ENCODE data around the gene VIPR2.

Gene VIPR2

DNA sequence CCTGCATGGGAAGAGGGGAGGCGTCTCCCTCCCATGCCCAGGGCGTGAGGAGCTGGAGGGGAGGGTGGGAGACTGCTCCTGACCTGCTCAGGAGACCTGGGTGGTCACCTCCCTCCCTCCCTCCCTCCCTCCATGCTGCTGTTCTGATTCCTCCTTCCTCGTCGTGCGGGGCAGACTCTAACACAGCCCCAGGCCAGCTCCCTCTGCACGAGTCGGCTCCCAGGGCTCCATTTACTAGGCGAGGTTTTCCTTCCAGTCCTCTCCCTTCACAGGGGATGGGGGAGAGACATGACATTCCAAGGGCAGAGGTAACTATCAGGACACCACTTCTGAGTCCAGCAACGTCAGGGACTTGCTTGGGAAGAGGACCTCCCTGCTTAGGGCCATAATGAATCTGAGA is 23.6 kb downstream of the VIPR2 start:
- Histone ChIP-seq H3K9me3 (no peaks in the 10 kb centered on the region), H3K27ac (no peak overlapping the region), H3K27me3 (peaks cover 21% of the 10 kb centered on the region), H3K36me3 (no peaks in the 10 kb centered on the region), H3K4me3 (ENCODE audit: low read depth in 1 of 2, low read length in 1 of 2) (no peak overlapping the region), H3K4me1 (ENCODE audit: control insufficient read depth in 1 of 2, insufficient read depth in 1 of 2, low read depth in 1 of 2, low read length in 1 of 2) (no peaks in the 10 kb centered on the region)
- TF ChIP-seq, protein P1, sequence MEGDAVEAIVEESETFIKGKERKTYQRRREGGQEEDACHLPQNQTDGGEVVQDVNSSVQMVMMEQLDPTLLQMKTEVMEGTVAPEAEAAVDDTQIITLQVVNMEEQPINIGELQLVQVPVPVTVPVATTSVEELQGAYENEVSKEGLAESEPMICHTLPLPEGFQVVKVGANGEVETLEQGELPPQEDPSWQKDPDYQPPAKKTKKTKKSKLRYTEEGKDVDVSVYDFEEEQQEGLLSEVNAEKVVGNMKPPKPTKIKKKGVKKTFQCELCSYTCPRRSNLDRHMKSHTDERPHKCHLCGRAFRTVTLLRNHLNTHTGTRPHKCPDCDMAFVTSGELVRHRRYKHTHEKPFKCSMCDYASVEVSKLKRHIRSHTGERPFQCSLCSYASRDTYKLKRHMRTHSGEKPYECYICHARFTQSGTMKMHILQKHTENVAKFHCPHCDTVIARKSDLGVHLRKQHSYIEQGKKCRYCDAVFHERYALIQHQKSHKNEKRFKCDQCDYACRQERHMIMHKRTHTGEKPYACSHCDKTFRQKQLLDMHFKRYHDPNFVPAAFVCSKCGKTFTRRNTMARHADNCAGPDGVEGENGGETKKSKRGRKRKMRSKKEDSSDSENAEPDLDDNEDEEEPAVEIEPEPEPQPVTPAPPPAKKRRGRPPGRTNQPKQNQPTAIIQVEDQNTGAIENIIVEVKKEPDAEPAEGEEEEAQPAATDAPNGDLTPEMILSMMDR (IDR thresholded peaks at IDR 0.05): no peak

GRCh38 chr7:159120540-159120919 is 24.1 kb downstream of the VIPR2 start:
- Histone ChIP-seq H3K36me3 (no peaks in the 10 kb centered on the region), H3K27ac (no peak overlapping the region), H3K27me3 (peaks cover 25% of the 10 kb centered on the region), H3K4me3 (ENCODE audit: low read depth in 1 of 2, low read length in 1 of 2) (no peak overlapping the region), H3K9me3 (no peaks in the 10 kb centered on the region), H3K4me1 (ENCODE audit: control insufficient read depth in 1 of 2, insufficient read depth in 1 of 2, low read depth in 1 of 2, low read length in 1 of 2) (no peaks in the 10 kb centered on the region)
- TF ChIP-seq, protein P1 (IDR thresholded peaks at IDR 0.05): no peak

DNA sequence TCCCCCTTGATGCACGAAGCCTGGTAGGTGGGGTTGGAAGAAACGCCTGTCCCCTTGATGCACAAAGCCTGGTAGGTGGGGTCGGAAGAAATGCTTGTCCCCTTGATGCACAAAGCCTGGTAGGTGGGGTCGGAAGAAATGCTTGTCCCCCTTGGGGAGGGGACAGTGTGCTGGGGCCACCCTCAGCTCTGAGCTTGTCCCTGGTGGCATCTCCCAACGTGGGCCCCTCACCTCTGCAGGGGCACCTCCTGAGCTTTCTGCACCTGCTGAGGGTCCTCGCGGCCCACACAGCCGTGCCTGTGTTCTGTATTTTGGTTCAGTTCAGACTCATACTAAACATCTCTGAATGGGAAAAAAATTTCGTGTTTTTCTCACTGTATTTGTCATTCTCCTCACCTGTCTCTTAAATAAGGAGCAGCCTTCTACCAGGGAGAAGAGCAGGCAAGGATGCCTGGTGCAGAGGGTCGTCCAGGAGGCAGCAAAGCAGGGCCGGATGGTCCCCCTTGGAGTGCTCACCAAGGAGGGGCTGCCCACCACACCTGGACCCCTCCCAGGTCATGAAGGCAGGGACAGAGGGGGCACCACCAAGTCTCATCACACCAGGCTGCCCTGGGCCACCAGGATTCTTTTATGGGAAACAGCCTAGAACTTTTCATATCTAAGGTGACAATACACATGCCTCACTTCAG is 24.7 kb downstream of the VIPR2 start:
- no peaks in the 10 kb centered on the region for H3K4me1 ChIP-seq (ENCODE audit: control insufficient read depth in 1 of 2, insufficient read depth in 1 of 2, low read depth in 1 of 2, low read length in 1 of 2)
- TF ChIP-seq, protein P1 (IDR thresholded peaks at IDR 0.05): no peak
- no peak overlapping the region for H3K4me3 ChIP-seq (ENCODE audit: low read depth in 1 of 2, low read length in 1 of 2)
- H3K9me3 ChIP-seq: no peaks in the 10 kb centered on the region
- H3K27me3 ChIP-seq: peaks cover 27% of the 10 kb centered on the region
- no peak overlapping the region for H3K27ac ChIP-seq
- H3K36me3 ChIP-seq: no peaks in the 10 kb centered on the region

DNA sequence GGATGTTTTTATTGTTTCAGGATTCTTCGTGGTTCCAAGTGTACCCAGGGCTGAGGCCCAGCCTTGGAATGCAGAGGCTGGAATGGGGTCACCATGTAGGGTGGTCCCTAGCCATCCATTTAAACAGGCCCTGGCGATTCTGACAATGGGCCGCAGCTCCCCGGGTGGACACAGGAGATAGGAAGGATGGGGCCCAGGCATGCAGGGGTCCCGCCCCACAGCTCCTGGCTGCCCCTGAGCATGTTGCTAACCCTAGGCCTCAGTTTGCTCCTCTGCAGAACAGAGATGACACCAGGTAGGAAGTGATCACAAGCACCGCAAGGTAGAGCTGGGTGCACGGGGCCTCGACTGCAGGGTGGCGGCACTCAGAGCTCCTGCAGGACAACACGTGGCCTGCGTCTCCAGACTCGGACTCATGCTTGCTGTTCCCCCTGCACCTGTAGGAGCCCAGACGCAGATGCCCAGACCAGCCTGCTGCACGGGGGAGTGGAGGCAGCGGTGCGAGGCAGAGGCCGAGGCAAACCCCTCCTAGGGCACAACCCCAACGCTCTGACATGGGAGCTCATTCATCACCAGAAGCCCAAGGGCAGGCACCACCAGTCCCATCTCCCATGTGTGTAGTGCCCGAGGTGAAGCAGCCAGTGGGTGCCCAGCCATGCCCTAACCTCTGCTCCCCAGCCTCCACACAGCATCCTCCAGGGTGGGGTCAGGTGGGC is 25.5 kb downstream of the VIPR2 start:
- peaks cover 35% of the 10 kb centered on the region for H3K27me3 ChIP-seq
- H3K4me3 ChIP-seq (ENCODE audit: low read depth in 1 of 2, low read length in 1 of 2): no peak overlapping the region
- TF ChIP-seq, protein P1 (IDR thresholded peaks at IDR 0.05): no peak
- H3K27ac ChIP-seq: no peak overlapping the region
- no peaks in the 10 kb centered on the region for H3K4me1 ChIP-seq (ENCODE audit: control insufficient read depth in 1 of 2, insufficient read depth in 1 of 2, low read depth in 1 of 2, low read length in 1 of 2)
- H3K9me3 ChIP-seq: no peaks in the 10 kb centered on the region
- no peaks in the 10 kb centered on the region for H3K36me3 ChIP-seq

- Histone ChIP-seq H3K4me3 (ENCODE audit: low read depth in 1 of 2, low read length in 1 of 2) (no peak overlapping the region), H3K36me3 (no peaks in the 10 kb centered on the region), H3K9me3 (no peaks in the 10 kb centered on the region), H3K4me1 (ENCODE audit: control insufficient read depth in 1 of 2, insufficient read depth in 1 of 2, low read depth in 1 of 2, low read length in 1 of 2) (no peaks in the 10 kb centered on the region), H3K27ac (no peak overlapping the region), H3K27me3 (peaks cover 40% of the 10 kb centered on the region)
- TF ChIP-seq, protein P1 (IDR thresholded peaks at IDR 0.05): no peak
Observed at GRCh38 chr7:159118623-159119022, 26.0 kb downstream of the VIPR2 start.

All from neutrophil (primary cell).